Measurements from ENCODE around the gene SPEM2. TPM values are rescaled to one million over a fixed set of nuclear protein-coding genes. Genes with fewer than 3 reads are reported as not detected.

SPEM2 gene
- total RNA-seq, 1 donor from 2014 or later = not detected

DNA sequence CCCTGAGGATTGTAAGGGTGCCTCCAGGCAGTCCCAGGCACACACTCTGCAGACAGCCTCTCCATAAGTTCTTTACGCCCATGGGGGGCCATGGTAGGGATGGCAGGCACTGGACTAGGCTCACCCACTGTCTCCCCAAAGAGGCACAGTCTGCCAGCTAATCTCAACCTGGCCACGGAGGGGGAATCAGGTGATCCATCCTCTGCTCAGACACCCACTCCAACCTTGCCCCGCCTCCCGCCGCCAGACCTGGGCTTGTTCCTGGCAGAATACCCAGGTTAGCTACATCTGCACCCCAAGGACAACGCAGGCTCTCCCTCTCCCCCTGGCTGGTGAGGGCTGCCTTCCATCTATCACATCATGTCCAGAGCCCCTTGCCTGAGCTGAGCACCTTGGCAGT lies 16.6 kb upstream of the SPEM2 start:
- H3K36me3 ChIP-seq = no peaks in the 10 kb centered on the region
- peaks cover 11% of the 10 kb centered on the region for H3K4me1 ChIP-seq
- no peak overlapping the region for H3K4me3 ChIP-seq
- H3K27ac ChIP-seq (replicated peaks) = no peak overlapping the region
- H3K9me3 ChIP-seq (replicated peaks) = no peaks in the 10 kb centered on the region
- no peak for DNase-seq
- TF ChIP-seq CTCF (IDR thresholded peaks at IDR 0.05; ENCODE audit: borderline replicate concordance) = no peak
- H3K27me3 ChIP-seq (ENCODE audit: low read depth) = no peaks in the 10 kb centered on the region
- intact Hi-C loops (cut with micrococcal nuclease) = no loop called here

DNA sequence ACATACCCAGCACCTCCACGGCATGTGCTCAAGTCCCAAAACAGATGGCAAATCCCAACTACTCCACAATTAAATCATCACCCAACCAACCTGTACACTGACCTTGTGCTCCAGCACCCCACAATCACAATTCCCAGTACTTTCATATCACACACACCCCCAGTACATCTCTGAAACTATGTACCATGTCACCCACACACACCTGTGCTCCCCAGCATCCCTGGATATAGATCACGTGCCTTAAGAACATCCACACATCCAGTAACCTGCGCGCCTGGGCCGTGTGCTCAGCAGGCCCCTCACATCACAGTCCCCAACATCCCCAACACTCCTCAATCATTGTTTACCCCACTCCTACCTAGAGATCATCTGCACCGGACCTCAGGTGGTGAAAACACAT lies 15.7 kb upstream of the SPEM2 start:
- no peak for TF ChIP-seq CTCF (IDR thresholded peaks at IDR 0.05; ENCODE audit: borderline replicate concordance)
- no peak overlapping the region for H3K27ac ChIP-seq (replicated peaks)
- no peaks in the 10 kb centered on the region for H3K27me3 ChIP-seq (ENCODE audit: low read depth)
- intact Hi-C loops (cut with micrococcal nuclease) = no loop called here
- no peak for DNase-seq
- no peaks in the 10 kb centered on the region for H3K9me3 ChIP-seq (replicated peaks)
- H3K4me1 ChIP-seq = peaks cover 11% of the 10 kb centered on the region
- H3K36me3 ChIP-seq = no peaks in the 10 kb centered on the region
- no peak overlapping the region for H3K4me3 ChIP-seq

DNA sequence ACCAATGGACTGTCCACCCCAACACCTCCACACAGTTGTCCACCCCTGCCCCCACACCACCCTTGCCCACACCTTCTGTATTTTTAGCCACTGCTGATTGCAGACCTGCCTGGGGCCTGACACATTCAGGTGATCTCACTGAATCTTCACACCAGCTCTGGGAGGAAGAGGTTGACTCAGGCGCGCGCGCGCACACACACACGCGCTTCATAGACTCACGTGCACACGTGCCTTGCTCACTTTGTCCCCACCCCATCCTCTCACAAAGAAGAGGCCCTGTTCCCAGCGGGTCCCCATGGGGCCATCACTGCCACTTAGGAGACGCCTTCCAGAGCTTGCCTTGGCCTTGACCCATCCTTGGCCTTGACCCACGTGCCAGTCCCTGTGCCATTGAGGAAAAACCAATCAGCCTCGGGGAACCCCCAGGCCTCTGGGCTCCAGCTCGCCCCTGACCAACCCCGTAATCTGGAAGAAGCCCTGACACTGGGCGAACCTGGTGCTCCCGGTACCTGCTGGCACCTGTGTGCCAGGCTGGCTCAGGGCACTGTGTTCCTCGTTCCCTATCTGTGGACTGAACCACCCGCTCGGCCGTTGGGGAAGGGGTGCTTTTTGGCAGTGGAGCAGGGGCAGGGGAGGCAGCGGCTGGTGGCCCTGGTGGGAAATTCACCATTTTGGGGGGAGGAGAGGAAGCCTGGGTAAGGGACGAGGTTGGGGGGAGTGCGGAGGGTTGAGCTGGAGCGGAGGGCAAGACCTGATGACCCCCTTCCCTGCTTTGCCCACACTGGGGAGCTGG lies 14.6 kb upstream of the SPEM2 start:
- Histone ChIP-seq H3K9me3 (replicated peaks) (no peaks in the 10 kb centered on the region), H3K4me1 (no peaks in the 10 kb centered on the region), H3K27me3 (ENCODE audit: low read depth) (no peaks in the 10 kb centered on the region), H3K4me3 (no peak overlapping the region), H3K36me3 (no peaks in the 10 kb centered on the region), H3K27ac (replicated peaks) (no peak overlapping the region)
- DNase-seq = no peak
- no peak for TF ChIP-seq CTCF (IDR thresholded peaks at IDR 0.05; ENCODE audit: borderline replicate concordance)
- intact Hi-C loops (cut with micrococcal nuclease) = no loop called here

- Histone ChIP-seq H3K4me1 (no peaks in the 10 kb centered on the region), H3K4me3 (no peak overlapping the region), H3K9me3 (replicated peaks) (no peaks in the 10 kb centered on the region), H3K27me3 (ENCODE audit: low read depth) (no peaks in the 10 kb centered on the region), H3K27ac (replicated peaks) (no peak overlapping the region), H3K36me3 (no peaks in the 10 kb centered on the region)
- no peak for DNase-seq
- intact Hi-C loops (cut with micrococcal nuclease) = no loop called here
- TF ChIP-seq CTCF (IDR thresholded peaks at IDR 0.05; ENCODE audit: borderline replicate concordance) = no peak
Observed at GRCh38 chr17:7411427-7411750, 14.0 kb upstream of the SPEM2 start.

- Histone ChIP-seq H3K4me3 (no peak overlapping the region), H3K4me1 (no peaks in the 10 kb centered on the region), H3K27ac (replicated peaks) (no peak overlapping the region), H3K36me3 (no peaks in the 10 kb centered on the region), H3K9me3 (replicated peaks) (no peaks in the 10 kb centered on the region), H3K27me3 (ENCODE audit: low read depth) (no peaks in the 10 kb centered on the region)
- intact Hi-C loops (cut with micrococcal nuclease) = no loop called here
- TF ChIP-seq CTCF (IDR thresholded peaks at IDR 0.05; ENCODE audit: borderline replicate concordance) = no peak
- no peak for DNase-seq
Observed at GRCh38 chr17:7413346-7413985, 11.9 kb upstream of the SPEM2 start.

Measured in left ventricle myocardium inferior (tissue), 1 donor.